GM19463 (cell line): ENCODE measurements around the gene PPP1R7.

ENCODE experiments used
- ATAC-seq: cut with Tn5 transposase; IDR thresholded peaks from one replicate; pipeline ENCODE4 v1.9.1; 2021; ENCODE audit warnings: mild to moderate bottlenecking, moderate library complexity; ENCODE audit not compliant: unreplicated experiment

Gene PPP1R7

GRCh38 chr2:241161646-241162281, 11.5 kb downstream of the PPP1R7 start:
- no peak for ATAC-seq

DNA sequence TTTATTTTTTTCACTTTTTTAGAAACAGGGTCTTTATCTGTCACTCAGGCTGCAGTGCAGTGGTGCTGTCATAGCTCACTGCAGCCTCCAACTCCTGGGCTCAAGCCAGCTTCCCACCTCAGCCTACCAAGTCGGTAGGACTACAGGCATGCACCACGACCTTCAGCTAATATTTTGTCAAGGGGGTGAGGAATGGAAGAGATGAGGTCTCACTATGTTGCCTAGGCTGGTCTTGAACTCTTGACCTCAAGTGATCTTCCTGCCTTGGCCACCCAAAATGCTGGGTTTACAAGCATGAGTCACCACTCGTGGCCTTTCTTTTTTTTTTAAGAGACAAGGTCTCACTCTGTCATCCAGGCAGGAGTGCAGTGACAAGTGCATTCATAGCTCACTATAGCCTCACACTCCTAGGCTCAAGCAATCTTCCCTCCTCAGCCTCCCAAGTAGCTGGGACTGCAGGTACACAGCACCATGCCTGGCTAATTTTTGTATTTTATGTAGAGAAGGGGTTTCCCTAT, 13.4 kb downstream of the PPP1R7 start:
- ATAC-seq: no peak

- no peak for ATAC-seq
Observed at GRCh38 chr2:241168366-241168765, 18.1 kb downstream of the PPP1R7 start.

GRCh38 chr2:241173557-241173956, 23.3 kb downstream of the PPP1R7 start:
- no peak for ATAC-seq

DNA sequence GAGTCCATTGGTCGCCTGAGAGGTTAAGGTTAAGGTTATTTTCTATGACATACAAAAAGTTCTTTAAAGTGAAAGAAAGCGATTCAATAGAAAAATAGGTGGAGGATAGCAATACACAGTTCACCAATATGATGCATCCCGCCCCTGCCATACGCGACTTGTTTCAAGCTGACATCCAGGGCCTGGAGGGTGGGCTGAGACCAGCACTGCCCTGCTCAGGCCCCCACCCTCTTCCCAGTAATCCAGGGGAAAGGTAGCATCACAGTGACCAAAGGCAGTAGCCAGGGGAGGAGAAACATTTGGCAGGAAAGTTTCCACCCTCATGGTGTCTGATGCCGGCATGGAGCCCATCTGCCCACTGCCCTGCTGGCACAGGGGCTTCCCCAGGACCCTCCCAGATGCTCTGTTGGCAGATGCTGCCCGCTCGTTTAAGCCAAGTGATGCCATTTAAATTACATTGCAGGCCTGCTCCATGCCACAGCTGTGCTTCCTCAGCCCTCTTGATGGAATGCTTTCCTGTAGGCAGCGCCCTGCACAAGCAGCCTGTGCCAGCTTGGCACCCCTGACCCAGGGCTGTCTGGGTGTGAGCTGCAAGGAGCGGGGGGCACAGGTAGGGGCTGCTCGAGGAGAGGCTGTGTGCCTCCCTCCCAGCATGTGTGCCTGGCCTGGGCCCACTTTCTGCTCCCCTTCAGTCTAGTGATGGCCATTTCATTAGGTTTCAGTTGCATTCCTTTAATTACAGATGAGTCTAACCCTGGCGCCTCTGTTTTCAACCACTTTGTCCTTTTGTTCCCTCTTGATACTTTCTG, 27.5 kb downstream of the PPP1R7 start:
- no peak for ATAC-seq

GRCh38 chr2:241178961-241179360, 28.7 kb downstream of the PPP1R7 start:
- ATAC-seq: no peak

GRCh38 chr2:241179899-241180298, 29.6 kb downstream of the PPP1R7 start:
- ATAC-seq: no peak

DNA sequence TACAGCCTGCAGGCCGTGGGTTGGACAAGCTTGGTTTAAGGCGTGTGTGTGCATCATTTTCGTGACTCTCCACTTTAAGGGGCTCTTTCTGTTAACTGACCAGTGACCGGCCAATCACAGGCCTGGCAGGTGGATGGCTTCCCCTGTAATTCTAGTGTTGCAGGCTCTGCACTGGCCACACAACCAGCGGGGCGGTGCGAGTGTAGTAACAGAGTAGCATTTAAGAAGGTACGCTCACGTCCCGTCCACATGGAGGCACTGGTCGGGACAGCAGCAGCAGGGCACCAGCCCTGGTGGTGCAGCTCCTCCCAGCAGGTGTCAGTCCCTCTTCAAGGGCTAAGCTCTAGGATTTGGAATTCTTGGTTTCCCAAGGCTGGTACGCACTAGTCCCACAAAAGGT, 30.2 kb downstream of the PPP1R7 start:
- no peak for ATAC-seq

DNA sequence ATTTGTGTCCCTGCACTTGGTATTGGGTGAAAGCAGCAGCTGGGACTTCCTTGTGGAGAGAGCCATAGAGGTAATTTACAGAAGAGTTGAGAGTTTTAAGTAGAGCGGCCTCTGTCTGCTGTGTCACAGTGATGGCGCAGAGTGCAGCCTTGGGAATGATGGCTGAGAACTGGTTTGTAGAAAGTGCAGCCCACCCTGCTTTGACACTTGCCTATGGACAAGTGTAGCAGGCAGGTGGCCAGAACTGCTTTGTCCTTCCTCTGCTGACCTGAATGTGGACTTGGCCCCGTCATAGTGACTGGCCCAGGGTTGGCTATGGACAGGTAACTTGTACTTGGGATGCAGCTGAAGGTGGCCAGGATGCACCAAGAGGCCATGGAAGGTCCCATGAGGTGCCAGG, 31.9 kb downstream of the PPP1R7 start:
- ATAC-seq: no peak

GRCh38 chr2:241182531-241183133, 32.4 kb downstream of the PPP1R7 start:
- no peak for ATAC-seq

GRCh38 chr2:241183221-241183620, 33.0 kb downstream of the PPP1R7 start:
- ATAC-seq: no peak

DNA sequence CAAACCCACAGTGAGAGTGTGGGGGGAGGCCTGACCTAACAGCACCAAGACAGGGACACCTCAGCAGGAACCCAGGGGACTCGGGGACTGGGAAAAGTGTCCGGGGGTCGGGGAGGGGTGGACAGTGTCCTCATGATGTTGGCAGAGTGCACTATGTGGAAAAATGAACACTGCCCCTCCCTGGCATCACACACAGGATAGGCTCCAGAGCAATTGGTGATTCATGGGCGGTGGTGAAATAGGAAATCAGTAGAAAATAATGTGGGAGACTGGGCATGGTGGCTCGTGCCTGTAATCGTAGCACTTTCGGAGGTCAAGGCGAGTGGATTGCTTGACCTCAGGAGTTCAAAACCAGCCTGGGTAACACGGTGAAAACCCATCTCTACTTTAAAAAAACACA, 34.6 kb downstream of the PPP1R7 start:
- no peak for ATAC-seq

DNA sequence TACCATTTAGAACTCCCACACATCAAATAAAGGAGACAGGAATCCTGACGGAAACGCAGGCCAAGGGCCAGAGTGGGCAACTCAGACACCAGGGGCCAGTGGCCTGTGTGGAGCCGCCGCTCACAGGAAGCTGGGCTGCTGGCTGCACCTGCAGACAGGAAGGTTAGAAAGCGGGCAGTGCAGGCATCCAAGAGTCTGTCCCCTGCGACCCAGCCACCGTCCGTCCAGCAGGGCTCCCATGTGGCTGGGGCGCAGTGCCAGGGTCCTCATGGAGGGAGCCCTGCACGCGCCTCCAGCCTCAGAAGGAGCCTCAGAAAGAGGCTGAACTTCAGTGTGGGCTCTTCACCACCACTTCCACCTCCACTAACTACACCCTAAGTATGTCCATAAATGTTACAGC, 35.7 kb downstream of the PPP1R7 start:
- no peak for ATAC-seq

GRCh38 chr2:241187101-241187917, 37.0 kb downstream of the PPP1R7 start:
- ATAC-seq: no peak

DNA sequence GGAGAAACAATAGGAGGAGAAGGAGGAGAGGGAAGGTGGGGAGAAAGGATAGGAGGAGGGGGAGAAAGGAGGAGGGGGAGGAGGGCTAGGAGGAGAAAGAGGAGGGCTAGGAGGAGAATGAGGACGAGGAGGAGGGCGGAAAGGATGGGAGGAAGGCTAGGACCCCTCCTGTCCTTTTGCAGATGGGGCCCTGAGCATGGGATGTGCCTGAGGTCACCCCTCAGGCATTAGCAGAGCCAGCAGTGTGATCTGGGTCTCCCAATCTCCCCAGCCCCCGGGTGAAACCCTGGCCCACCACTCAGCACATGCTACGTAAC, 37.6 kb downstream of the PPP1R7 start:
- no peak for ATAC-seq

DNA sequence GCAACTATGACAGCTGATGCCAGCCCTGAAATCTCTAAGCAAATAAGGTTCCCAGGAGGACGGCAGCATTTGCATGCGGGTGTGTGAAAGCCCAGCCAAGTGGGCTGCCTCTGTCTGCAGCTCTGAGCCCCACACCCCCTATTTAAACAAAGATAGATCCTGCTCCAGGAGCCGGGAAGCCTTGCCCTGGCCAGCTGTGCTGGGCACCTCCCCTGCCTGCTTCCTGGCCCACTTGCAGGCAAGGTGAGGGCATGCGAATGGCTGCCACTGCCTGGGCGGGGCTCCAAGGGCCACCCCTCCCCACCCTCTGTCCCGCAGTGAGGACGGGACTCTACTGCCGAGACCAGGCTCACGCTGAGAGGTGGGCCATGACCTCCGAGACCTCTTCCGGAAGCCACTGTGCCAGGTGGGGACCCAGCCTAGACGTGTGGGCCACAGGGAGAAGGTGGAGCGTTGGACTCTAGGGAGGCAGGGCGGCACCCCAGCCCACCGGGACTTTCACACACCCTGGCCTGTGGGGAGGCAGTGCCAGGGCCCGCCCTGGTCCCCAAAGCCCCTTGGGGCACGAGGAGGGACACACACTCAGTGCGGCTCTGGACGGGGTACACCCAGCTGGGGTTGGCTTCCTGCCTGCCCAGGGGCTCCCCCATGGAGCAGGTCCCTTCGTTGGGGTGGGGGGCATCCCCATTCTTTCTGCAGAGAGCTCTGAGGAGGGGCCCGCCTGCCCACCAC, 38.3 kb downstream of the PPP1R7 start, which contains the start of gene ANO7:
ANO7 (plus strand) TSS at position 317 of the 732 bp plus-strand sequence. CDS start 1,387 bp downstream, outside the sequence.
- no peak for ATAC-seq

- no peak for ATAC-seq
Observed at GRCh38 chr2:241189093-241189855, 39.0 kb downstream of the PPP1R7 start.

GRCh38 chr2:241189856-241190201, 39.6 kb downstream of the PPP1R7 start:
- ATAC-seq: no peak

- no peak for ATAC-seq
Observed at GRCh38 chr2:241190291-241190981, 40.2 kb downstream of the PPP1R7 start.
